Measurements from ENCODE around the gene B3GNT8.
"Not testable (repeated sequence)": the region's sequence is repeated elsewhere in the genome, so short reads cannot be mapped to it uniquely, and the experiment has no call there.

- not testable (repeated sequence) for TF ChIP-seq CTCF (IDR thresholded peaks at IDR 0.05); EZH2 (IDR thresholded peaks at IDR 0.05; ENCODE audit: borderline replicate concordance, insufficient read depth, low read depth, low read length, poor library complexity, severe bottlenecking)
Observed at GRCh38 chr19:41463257-41464256, 36.4 kb upstream of the B3GNT8 start.
